ENCODE data around the gene ADNP. TPM values are rescaled to one million over a fixed set of nuclear protein-coding genes. Genes with fewer than 3 reads are reported as not detected.
A peak's percentile ranks its signal among the peaks of the same experiment; 100 is the strongest.

The ADNP gene
- total and polyA plus RNA-seq, 10 of the 15 experiments (the other 5 are each of a cell fraction or from before 2014, with no cell fraction given), result 23.0 to 74.4 (median 34.9) TPM

DNA sequence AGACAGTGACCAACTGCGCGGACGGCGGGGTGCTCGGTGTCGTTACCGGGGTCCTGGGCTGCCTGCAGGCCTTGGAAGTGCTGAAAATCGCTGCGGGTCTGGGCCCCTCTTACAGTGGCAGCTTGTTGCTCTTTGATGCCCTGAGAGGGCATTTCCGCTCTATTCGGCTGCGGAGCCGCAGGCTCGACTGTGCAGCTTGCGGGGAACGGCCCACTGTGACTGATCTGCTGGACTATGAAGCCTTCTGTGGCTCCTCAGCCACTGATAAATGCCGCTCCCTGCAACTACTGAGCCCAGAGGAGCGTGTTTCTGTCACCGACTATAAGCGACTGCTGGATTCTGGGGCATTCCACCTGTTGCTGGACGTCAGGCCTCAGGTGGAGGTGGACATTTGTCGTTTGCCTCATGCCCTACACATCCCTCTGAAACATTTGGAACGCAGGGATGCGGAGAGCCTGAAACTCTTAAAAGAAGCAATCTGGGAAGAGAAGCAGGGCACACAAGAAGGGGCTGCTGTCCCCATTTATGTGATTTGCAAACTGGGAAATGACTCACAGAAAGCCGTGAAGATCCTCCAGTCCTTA is 28.4 kb upstream of the ADNP start:
- Histone ChIP-seq H3K79me2 (ENCODE audit: control insufficient read depth, insufficient read depth, low read length) (peaks cover 52% of the 10 kb centered on the region), H2AFZ (ENCODE audit: control insufficient read depth, low read depth, low read length) (no peak overlapping the region; the same call in 1 of the 2 replicates), H3K4me3 (peak overlapping the region; percentile 88), H4K20me1 (ENCODE audit: control insufficient read depth, insufficient read depth) (no peaks in the 10 kb centered on the region), H3K36me3 (ENCODE audit: control insufficient read depth in 2 of 2, insufficient read depth in 2 of 2, low read length in 1 of 2) (no peaks in the 10 kb centered on the region; a peak in 2 of 4 replicates), H3K27ac (ENCODE audit: control insufficient read depth, insufficient read depth) (peak overlapping the region; percentile 96; the same call in 1 of the 2 replicates), H3K27me3 (replicated peaks in 1 of 2; ENCODE audit: control insufficient read depth in 2 of 2, insufficient read depth in 2 of 2, low read length in 1 of 2) (no peaks in the 10 kb centered on the region), H3K9me3 (replicated peaks; ENCODE audit: control insufficient read depth, insufficient read depth, low read length) (no peaks in the 10 kb centered on the region), H3K9ac (ENCODE audit: control insufficient read depth, insufficient read depth, low read length) (peak overlapping the region; percentile 90), H3K4me2 (ENCODE audit: control insufficient read depth, insufficient read depth) (peak overlapping the region; percentile 97), H3K4me1 (ENCODE audit: control insufficient read depth, insufficient read depth, low read length) (peaks cover 13% of the 10 kb centered on the region)
- ATAC-seq (no peak), FAIRE-seq (no peak), DNase-seq (ENCODE audit: low read depth, low spot score) (no peak)
- SMC1A ChIA-PET (ENCODE audit: uncharacterized antibody, unreplicated experiment), result interaction anchor here (1.8 kb wide), 2 partner anchors 22 to 166 kb away, joined by 6 to 26 read pairs; partner anchors contain the start of gene BCAS4
- intact Hi-C loops (cut with micrococcal nuclease; ENCODE audit: unreplicated experiment), result no loop called here
- no TSS peak for BruUV-seq (replicated peaks)
- POLR2A ChIA-PET, result no interaction called here
- WGBS (ENCODE audit: insufficient coverage, insufficient replicate concordance, low lambda C conversion rate, missing lambda C conversion rate), result 89% methylated on average over 25 of the region's 25 CpGs
- RAD21 ChIA-PET (ENCODE audit: unreplicated experiment), result interaction anchor here (1.3 to 2.5 kb wide), 3 partner anchors 22 to 165 kb away, joined by 5 to 29 read pairs (median 6); partner anchors contain the start of gene BCAS4
- TF ChIP-seq, protein P1, sequence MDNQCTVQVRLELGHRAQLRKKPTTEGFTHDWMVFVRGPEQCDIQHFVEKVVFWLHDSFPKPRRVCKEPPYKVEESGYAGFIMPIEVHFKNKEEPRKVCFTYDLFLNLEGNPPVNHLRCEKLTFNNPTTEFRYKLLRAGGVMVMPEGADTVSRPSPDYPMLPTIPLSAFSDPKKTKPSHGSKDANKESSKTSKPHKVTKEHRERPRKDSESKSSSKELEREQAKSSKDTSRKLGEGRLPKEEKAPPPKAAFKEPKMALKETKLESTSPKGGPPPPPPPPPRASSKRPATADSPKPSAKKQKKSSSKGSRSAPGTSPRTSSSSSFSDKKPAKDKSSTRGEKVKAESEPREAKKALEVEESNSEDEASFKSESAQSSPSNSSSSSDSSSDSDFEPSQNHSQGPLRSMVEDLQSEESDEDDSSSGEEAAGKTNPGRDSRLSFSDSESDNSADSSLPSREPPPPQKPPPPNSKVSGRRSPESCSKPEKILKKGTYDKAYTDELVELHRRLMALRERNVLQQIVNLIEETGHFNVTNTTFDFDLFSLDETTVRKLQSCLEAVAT (IDR thresholded peaks at IDR 0.05), result peak; percentile 96
- TF ChIP-seq, protein P2, sequence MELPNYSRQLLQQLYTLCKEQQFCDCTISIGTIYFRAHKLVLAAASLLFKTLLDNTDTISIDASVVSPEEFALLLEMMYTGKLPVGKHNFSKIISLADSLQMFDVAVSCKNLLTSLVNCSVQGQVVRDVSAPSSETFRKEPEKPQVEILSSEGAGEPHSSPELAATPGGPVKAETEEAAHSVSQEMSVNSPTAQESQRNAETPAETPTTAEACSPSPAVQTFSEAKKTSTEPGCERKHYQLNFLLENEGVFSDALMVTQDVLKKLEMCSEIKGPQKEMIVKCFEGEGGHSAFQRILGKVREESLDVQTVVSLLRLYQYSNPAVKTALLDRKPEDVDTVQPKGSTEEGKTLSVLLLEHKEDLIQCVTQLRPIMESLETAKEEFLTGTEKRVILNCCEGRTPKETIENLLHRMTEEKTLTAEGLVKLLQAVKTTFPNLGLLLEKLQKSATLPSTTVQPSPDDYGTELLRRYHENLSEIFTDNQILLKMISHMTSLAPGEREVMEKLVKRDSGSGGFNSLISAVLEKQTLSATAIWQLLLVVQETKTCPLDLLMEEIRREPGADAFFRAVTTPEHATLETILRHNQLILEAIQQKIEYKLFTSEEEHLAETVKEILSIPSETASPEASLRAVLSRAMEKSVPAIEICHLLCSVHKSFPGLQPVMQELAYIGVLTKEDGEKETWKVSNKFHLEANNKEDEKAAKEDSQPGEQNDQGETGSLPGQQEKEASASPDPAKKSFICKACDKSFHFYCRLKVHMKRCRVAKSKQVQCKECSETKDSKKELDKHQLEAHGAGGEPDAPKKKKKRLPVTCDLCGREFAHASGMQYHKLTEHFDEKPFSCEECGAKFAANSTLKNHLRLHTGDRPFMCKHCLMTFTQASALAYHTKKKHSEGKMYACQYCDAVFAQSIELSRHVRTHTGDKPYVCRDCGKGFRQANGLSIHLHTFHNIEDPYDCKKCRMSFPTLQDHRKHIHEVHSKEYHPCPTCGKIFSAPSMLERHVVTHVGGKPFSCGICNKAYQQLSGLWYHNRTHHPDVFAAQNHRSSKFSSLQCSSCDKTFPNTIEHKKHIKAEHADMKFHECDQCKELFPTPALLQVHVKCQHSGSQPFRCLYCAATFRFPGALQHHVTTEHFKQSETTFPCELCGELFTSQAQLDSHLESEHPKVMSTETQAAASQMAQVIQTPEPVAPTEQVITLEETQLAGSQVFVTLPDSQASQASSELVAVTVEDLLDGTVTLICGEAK (IDR thresholded peaks at IDR 0.05; ENCODE audit: borderline replicate concordance), result peak; percentile 13; the same call in 1 of the 2 replicates
- TF ChIP-seq BCL11A (IDR thresholded peaks at IDR 0.05; ENCODE audit: low read depth, low read length) (no peak), TCF7 (IDR thresholded peaks at IDR 0.05; ENCODE audit: borderline replicate concordance) (no peak), SRF (IDR thresholded peaks at IDR 0.05; ENCODE audit: low read depth in 2 of 2, low read length in 2 of 2) (no peak), FOXM1 (IDR thresholded peaks at IDR 0.05; ENCODE audit: low read depth, low read length) (no peak)
- in situ Hi-C loops (cut with MboI), result no loop called here
- CTCF ChIA-PET, result interaction anchor here (3.0 to 3.2 kb wide), 2 partner anchors 165 to 170 kb away, joined by 27 to 34 read pairs; partner anchors contain the start of gene BCAS4

All from GM12878 (cell line).